Natural killer cell (primary cell): ENCODE measurements around the gene OTOGL. TPM values are rescaled to one million over a fixed set of nuclear protein-coding genes. Genes with fewer than 3 reads are reported as not detected.
"Not testable (repeated sequence)": the region's sequence is repeated elsewhere in the genome, so short reads cannot be mapped to it uniquely, and the experiment has no call there.

Experiments used
- ATAC-seq, 3 donors: fragments of 150-1000 bp in 2 of 3; fragments of 200-7000 bp in 1 of 3; cut with Tn5 transposase; 1 replicate in 1 of 3; 2 replicates in 2 of 3; pipeline ENCODE4 v1.10.0; 2021; ENCODE audit warnings: mild to moderate bottlenecking in 2 of 3, moderate library complexity in 2 of 3
- DNase-seq, 2 donors: peaks; one replicate each; pipeline versions ENCODE4 v3.0.0 to v3.0.0-alpha.2; 2013 to 2021; ENCODE audit warnings: mixed read lengths in 1 of 2
- H3K27ac ChIP-seq: one replicate; pipeline ENCODE4 v1.5.1; 2013; ENCODE audit warnings: mild to moderate bottlenecking, low read length
- H3K27me3 ChIP-seq: one replicate; pipeline ENCODE4 v1.6.1; 2013; ENCODE audit warnings: low read length; ENCODE audit not compliant: control insufficient read depth, insufficient read depth
- H3K36me3 ChIP-seq: one replicate; pipeline ENCODE4 v1.6.1; 2013; ENCODE audit warnings: low read length; ENCODE audit not compliant: control insufficient read depth, insufficient read depth
- H3K4me1 ChIP-seq: one replicate; pipeline ENCODE4 v1.6.1; 2013; ENCODE audit warnings: low read length; ENCODE audit not compliant: control insufficient read depth, insufficient read depth
- H3K4me3 ChIP-seq: one replicate; pipeline ENCODE4 v1.5.1; 2013; ENCODE audit warnings: low read length
- H3K9me3 ChIP-seq: one replicate; pipeline ENCODE4 v1.6.1; 2013; ENCODE audit warnings: low read length; ENCODE audit not compliant: control insufficient read depth, insufficient read depth
- H3K27ac Mint-ChIP-seq, 2 donors: one replicate each; pipeline ENCODE4 v1.8.0; 2022; ENCODE audit warnings: mild to moderate bottlenecking in 2 of 2, mixed read lengths in 2 of 2, moderate library complexity in 1 of 2
- H3K27me3 Mint-ChIP-seq, 2 donors: one replicate each; pipeline ENCODE4 v1.8.0; 2022; ENCODE audit warnings: low read depth in 2 of 2, mixed read lengths in 2 of 2
- H3K36me3 Mint-ChIP-seq: one replicate; pipeline ENCODE4 v1.8.0; 2022; ENCODE audit warnings: mixed read lengths
- H3K4me1 Mint-ChIP-seq, 2 donors: one replicate each; pipeline ENCODE4 v1.8.0; 2022; ENCODE audit warnings: mixed read lengths in 2 of 2
- H3K4me3 Mint-ChIP-seq: one replicate; pipeline ENCODE4 v1.8.0; 2022; ENCODE audit warnings: mild to moderate bottlenecking, moderate library complexity, mixed read lengths
- H3K9me3 Mint-ChIP-seq, 2 donors: one replicate each; pipeline ENCODE4 v1.8.0; 2022; ENCODE audit warnings: mixed read lengths in 2 of 2
- CTCF ChIP-seq: fragments of 200-600 bp; IDR thresholded peaks from one replicate; pipeline ENCODE4 v1.8.0; 2022; ENCODE audit warnings: antibody characterized with exemption
- WGBS: methylation state at CpG from one replicate; pipeline ENCODE4 v1.1.7; 2013; ENCODE audit warnings: missing lambda C conversion rate; ENCODE audit not compliant: insufficient coverage; 5-methylcytosine and 5-hydroxymethylcytosine counted together
- intact Hi-C: fragments of 100-400 bp; cut with micrococcal nuclease; formaldehyde crosslinking; loops from one replicate; pipeline ENCODE4 v1.14.2; 2022
- total RNA-seq, 4 donors: library from RNA; stranded (reverse); fragments of 120-200 nt in 1 of 4; gene quantifications; one replicate each; pipeline versions ENCODE4 v1.2.3 to v1.2.4, GENCODE V29; 2013 to 2022

OTOGL gene
- total RNA-seq, 3 donors from 2014 or later (not counting 1 experiment from before 2014, with no cell fraction given), result not detected

- H3K36me3 Mint-ChIP-seq, result no peaks in the 10 kb centered on the region
- intact Hi-C loops, result no loop called here
- Histone ChIP-seq H3K27ac (no peak overlapping the region), H3K9me3 (no peaks in the 10 kb centered on the region), H3K27me3 (no peaks in the 10 kb centered on the region), H3K4me1 (no peaks in the 10 kb centered on the region), H3K36me3 (no peaks in the 10 kb centered on the region), H3K4me3 (no peak overlapping the region)
- WGBS, result 88% methylated on average over 3 of the region's 3 CpGs
- H3K4me3 Mint-ChIP-seq, result no peak overlapping the region
- no peak overlapping the region for H3K27ac Mint-ChIP-seq
- TF ChIP-seq CTCF, result no peak
- no peaks in the 10 kb centered on the region for H3K4me1 Mint-ChIP-seq
- DNase-seq (no peak), ATAC-seq (no peak)
- H3K9me3 Mint-ChIP-seq, result peaks cover 0 to 2% of the 10 kb centered on the region in 2 donors
- H3K27me3 Mint-ChIP-seq, result peaks cover 8 to 18% of the 10 kb centered on the region in 2 donors
Observed at GRCh38 chr12:80299976-80300375, 200.6 kb downstream of the OTOGL start.

- H3K4me3 ChIP-seq, H3K4me3 Mint-ChIP-seq, H3K27me3 ChIP-seq, H3K27ac ChIP-seq, H3K4me1 ChIP-seq, DNase-seq, H3K27ac Mint-ChIP-seq, H3K36me3 ChIP-seq, H3K36me3 Mint-ChIP-seq, H3K9me3 ChIP-seq, H3K9me3 Mint-ChIP-seq, ATAC-seq, H3K27me3 Mint-ChIP-seq, H3K4me1 Mint-ChIP-seq, intact Hi-C loops: not testable (repeated sequence)
- WGBS, result 92% methylated on average over 27 of the region's 27 CpGs
Observed at GRCh38 chr12:80307436-80307835, 208.1 kb downstream of the OTOGL start.

GRCh38 chr12:80313209-80313608, 213.9 kb downstream of the OTOGL start:
- WGBS, result 56% methylated on average over 1 of the region's 3 CpGs
- H3K4me3 ChIP-seq, result no peak overlapping the region

GRCh38 chr12:80314741-80315140, 215.4 kb downstream of the OTOGL start:
- ATAC-seq (no peak), DNase-seq (no peak)
- Histone ChIP-seq H3K36me3 (no peaks in the 10 kb centered on the region), H3K27me3 (no peaks in the 10 kb centered on the region), H3K9me3 (no peaks in the 10 kb centered on the region), H3K27ac (no peak overlapping the region), H3K4me3 (no peak overlapping the region), H3K4me1 (no peaks in the 10 kb centered on the region)
- no peak for TF ChIP-seq CTCF
- WGBS, result no CpG with 5 or more reads among the region's 1 CpG
- H3K36me3 Mint-ChIP-seq, result no peaks in the 10 kb centered on the region
- H3K27me3 Mint-ChIP-seq, result no peaks in the 10 kb centered on the region
- H3K27ac Mint-ChIP-seq, result no peak overlapping the region
- intact Hi-C loops, result no loop called here
- H3K4me1 Mint-ChIP-seq, result no peaks in the 10 kb centered on the region
- H3K9me3 Mint-ChIP-seq, result peaks cover 0 to under 1% of the 10 kb centered on the region in 2 donors
- H3K4me3 Mint-ChIP-seq, result no peak overlapping the region

More at GRCh38 chr12:80313209-80313608, 213.9 kb downstream of the OTOGL start:
- no peak for TF ChIP-seq CTCF
- no peaks in the 10 kb centered on the region for H3K9me3 ChIP-seq
- H3K27ac ChIP-seq, result no peak overlapping the region
- DNase-seq (no peak), ATAC-seq (no peak)
- no peaks in the 10 kb centered on the region for H3K36me3 ChIP-seq
- H3K4me1 ChIP-seq, result no peaks in the 10 kb centered on the region
- peaks cover 0 to 2% of the 10 kb centered on the region in 2 donors for H3K9me3 Mint-ChIP-seq
- no peak overlapping the region for H3K27ac Mint-ChIP-seq
- no peaks in the 10 kb centered on the region for H3K4me1 Mint-ChIP-seq
- no peaks in the 10 kb centered on the region for H3K27me3 ChIP-seq
- no peaks in the 10 kb centered on the region for H3K36me3 Mint-ChIP-seq
- H3K27me3 Mint-ChIP-seq, result no peaks in the 10 kb centered on the region
- no peak overlapping the region for H3K4me3 Mint-ChIP-seq
- intact Hi-C loops, result no loop called here
